Gastroesophageal sphincter (tissue), 3 donors: ENCODE data around the gene OR2T11.
"Not testable (repeated sequence)": the region's sequence is repeated elsewhere in the genome, so short reads cannot be mapped to it uniquely, and the experiment has no call there.

Experiments
- EP300 ChIP-seq: sonication (generic); formaldehyde crosslinking; IDR thresholded peaks from one replicate; pipeline ENCODE4 v1.6.1; 2017; ENCODE audit warnings: antibody characterized with exemption, mild to moderate bottlenecking
- POLR2A ChIP-seq, 2 donors: fragments of 450-650 bp; IDR thresholded peaks; one replicate each; pipeline ENCODE4 v1.6.1; 2017; ENCODE audit warnings: antibody characterized with exemption in 2 of 2, mild to moderate bottlenecking in 2 of 2, moderate library complexity in 1 of 2
- POLR2AphosphoS5 ChIP-seq: sonication (generic); formaldehyde crosslinking; IDR thresholded peaks from one replicate; pipeline ENCODE4 v1.6.1; 2017; ENCODE audit warnings: antibody characterized with exemption
- TF ChIP-seq, protein P1 (sequence below), 4 experiments: fragments of 200-600 bp in 2 of 4; fragments of 450-650 bp in 2 of 4; sonication (generic) in 1 of 4; IDR thresholded peaks; one replicate each; pipeline ENCODE4 v1.5.1; 2017 to 2019; ENCODE audit warnings: antibody characterized with exemption in 4 of 4, mild to moderate bottlenecking in 2 of 4, moderate library complexity in 2 of 4

DNA sequence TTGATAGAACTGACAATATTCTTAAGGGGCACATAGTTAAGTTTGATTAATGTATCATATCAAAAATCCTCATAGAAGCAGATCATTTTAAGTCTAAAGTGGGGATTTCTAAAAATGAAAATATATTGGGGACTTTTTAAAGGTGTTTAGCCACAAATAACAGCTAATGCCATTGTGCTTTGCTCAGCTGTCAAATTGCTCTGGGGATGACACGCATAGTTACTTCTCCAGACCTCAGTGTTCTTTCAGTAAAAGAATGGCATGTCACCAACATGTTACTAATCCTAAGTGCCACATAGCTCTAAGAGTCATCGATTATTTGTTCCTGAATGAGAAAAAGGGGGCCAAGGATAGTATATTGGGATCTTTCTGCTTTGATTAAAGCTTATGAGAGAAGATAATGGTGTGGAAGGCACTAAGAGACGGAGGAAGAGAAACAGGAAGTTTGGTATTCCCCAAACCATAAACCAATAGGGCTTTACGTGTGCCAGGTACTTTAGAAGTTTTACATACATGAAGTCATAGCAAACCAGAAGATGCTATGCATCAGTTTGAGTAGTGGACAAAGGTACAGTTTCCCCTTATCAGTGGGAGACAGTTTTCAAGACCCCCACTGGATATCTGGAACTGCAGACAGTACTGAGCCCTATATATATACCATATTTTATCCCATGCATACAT, 8.2 kb upstream of the OR2T11 start:
- TF ChIP-seq, protein P1, sequence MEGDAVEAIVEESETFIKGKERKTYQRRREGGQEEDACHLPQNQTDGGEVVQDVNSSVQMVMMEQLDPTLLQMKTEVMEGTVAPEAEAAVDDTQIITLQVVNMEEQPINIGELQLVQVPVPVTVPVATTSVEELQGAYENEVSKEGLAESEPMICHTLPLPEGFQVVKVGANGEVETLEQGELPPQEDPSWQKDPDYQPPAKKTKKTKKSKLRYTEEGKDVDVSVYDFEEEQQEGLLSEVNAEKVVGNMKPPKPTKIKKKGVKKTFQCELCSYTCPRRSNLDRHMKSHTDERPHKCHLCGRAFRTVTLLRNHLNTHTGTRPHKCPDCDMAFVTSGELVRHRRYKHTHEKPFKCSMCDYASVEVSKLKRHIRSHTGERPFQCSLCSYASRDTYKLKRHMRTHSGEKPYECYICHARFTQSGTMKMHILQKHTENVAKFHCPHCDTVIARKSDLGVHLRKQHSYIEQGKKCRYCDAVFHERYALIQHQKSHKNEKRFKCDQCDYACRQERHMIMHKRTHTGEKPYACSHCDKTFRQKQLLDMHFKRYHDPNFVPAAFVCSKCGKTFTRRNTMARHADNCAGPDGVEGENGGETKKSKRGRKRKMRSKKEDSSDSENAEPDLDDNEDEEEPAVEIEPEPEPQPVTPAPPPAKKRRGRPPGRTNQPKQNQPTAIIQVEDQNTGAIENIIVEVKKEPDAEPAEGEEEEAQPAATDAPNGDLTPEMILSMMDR (IDR thresholded peaks at IDR 0.05): not testable (repeated sequence)
- not testable (repeated sequence) for TF ChIP-seq POLR2A (IDR thresholded peaks at IDR 0.05); POLR2AphosphoS5; EP300
